ENCODE results near the gene MAP7.
A peak's percentile ranks its signal among the peaks of the same experiment; 100 is the strongest.
"Not testable (repeated sequence)": the region's sequence is repeated elsewhere in the genome, so short reads cannot be mapped to it uniquely, and the experiment has no call there.

MAP7 gene

GRCh38 chr6:136331461-136331860 is 218.8 kb downstream of the MAP7 start:
- DNase-seq, result no peak

- no peak for DNase-seq
Measured at GRCh38 chr6:136330634-136331033, 219.6 kb downstream of the MAP7 start.

GRCh38 chr6:136326038-136326553 is 224.1 kb downstream of the MAP7 start:
- DNase-seq, result no peak

GRCh38 chr6:136324686-136325380 is 225.4 kb downstream of the MAP7 start:
- no peak for DNase-seq

GRCh38 chr6:136323431-136324112 is 226.7 kb downstream of the MAP7 start:
- DNase-seq, result no peak

GRCh38 chr6:136319732-136320131 is 230.5 kb downstream of the MAP7 start:
- DNase-seq, result no peak

GRCh38 chr6:136318676-136319075 is 231.5 kb downstream of the MAP7 start:
- DNase-seq, result no peak

- no peak for DNase-seq
Measured at GRCh38 chr6:136317971-136318370, 232.3 kb downstream of the MAP7 start.

- peak; percentile 61 to 79 for DNase-seq
Measured at GRCh38 chr6:136317021-136317694, 233.1 kb downstream of the MAP7 start.

GRCh38 chr6:136315594-136315993 is 234.6 kb downstream of the MAP7 start:
- DNase-seq, result no peak

- no peak for DNase-seq
Measured at GRCh38 chr6:136312975-136313374, 237.2 kb downstream of the MAP7 start.

GRCh38 chr6:136309729-136310311 is 240.4 kb downstream of the MAP7 start:
- DNase-seq, result no peak

GRCh38 chr6:136309171-136309570 is 241.1 kb downstream of the MAP7 start:
- DNase-seq, result no peak

- not testable (repeated sequence) for DNase-seq
Measured at GRCh38 chr6:136308469-136308868, 241.8 kb downstream of the MAP7 start.

- no peak for DNase-seq
Measured at GRCh38 chr6:136307351-136307750, 242.9 kb downstream of the MAP7 start.

- DNase-seq, result no peak
Measured at GRCh38 chr6:136306466-136306865, 243.8 kb downstream of the MAP7 start.

GRCh38 chr6:136304410-136304809 is 245.8 kb downstream of the MAP7 start:
- DNase-seq, result no peak

- no peak for DNase-seq
Measured at GRCh38 chr6:136303516-136303915, 246.7 kb downstream of the MAP7 start.

GRCh38 chr6:136294621-136295020 is 255.6 kb downstream of the MAP7 start:
- no peak for DNase-seq

Data from CD4-positive, alpha-beta T cell treated with Interferon alpha-2 for 1 hour (primary cell).